ENCODE measurements around the gene OR5B21. TPM values are rescaled to one million over a fixed set of nuclear protein-coding genes. Genes with fewer than 3 reads are reported as not detected.

The OR5B21 gene
- total RNA-seq, 2 experiments from 2014 or later, result not detected

DNA sequence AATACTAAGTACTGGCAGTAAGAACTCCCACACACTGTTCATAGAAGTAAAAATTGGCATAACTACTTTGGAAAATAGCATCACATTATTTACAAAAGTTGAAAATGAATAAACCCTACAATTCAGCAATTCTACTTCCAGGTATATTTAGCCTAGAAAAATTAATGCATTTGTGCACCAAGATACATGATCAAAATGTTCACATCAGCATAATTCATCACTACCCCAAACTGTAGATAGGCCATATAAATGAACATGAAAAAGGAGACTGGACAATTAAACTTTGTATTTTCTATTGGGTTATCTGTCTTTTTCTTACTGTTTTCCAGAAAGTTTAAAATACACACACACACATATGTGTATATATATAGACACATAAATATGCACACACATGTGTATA is 5.9 kb downstream of the OR5B21 start:
- TF ChIP-seq, protein P1, sequence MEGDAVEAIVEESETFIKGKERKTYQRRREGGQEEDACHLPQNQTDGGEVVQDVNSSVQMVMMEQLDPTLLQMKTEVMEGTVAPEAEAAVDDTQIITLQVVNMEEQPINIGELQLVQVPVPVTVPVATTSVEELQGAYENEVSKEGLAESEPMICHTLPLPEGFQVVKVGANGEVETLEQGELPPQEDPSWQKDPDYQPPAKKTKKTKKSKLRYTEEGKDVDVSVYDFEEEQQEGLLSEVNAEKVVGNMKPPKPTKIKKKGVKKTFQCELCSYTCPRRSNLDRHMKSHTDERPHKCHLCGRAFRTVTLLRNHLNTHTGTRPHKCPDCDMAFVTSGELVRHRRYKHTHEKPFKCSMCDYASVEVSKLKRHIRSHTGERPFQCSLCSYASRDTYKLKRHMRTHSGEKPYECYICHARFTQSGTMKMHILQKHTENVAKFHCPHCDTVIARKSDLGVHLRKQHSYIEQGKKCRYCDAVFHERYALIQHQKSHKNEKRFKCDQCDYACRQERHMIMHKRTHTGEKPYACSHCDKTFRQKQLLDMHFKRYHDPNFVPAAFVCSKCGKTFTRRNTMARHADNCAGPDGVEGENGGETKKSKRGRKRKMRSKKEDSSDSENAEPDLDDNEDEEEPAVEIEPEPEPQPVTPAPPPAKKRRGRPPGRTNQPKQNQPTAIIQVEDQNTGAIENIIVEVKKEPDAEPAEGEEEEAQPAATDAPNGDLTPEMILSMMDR (IDR thresholded peaks at IDR 0.05), result no peak
- Histone ChIP-seq H3K4me1 (ENCODE audit: insufficient read depth, low read length) (peaks cover 7% of the 10 kb centered on the region), H3K27me3 (ENCODE audit: control insufficient read depth in 1 of 2, insufficient read depth in 2 of 2, low read length in 2 of 2) (no peaks in the 10 kb centered on the region), H3K27ac (ENCODE audit: low read depth in 1 of 2, low read length in 2 of 2) (no peak overlapping the region), H3K4me3 (ENCODE audit: low read length) (no peak overlapping the region), H3K36me3 (ENCODE audit: insufficient read depth, low read length) (no peaks in the 10 kb centered on the region), H3K9me3 (ENCODE audit: control insufficient read depth in 1 of 2, insufficient read depth in 1 of 2, low read length in 2 of 2) (no peaks in the 10 kb centered on the region)
- CTCF ChIA-PET, result no interaction called here
- Mint-ChIP-seq H3K4me3 (no peak overlapping the region), H3K4me1 (ENCODE audit: low read depth) (peaks cover 21% of the 10 kb centered on the region), H3K36me3 (ENCODE audit: low read depth) (peaks cover 11% of the 10 kb centered on the region), H3K9me3 (no peaks in the 10 kb centered on the region), H3K27me3 (no peaks in the 10 kb centered on the region), H3K27ac (no peak overlapping the region)
- ATAC-seq (ENCODE audit: poor library complexity) (no peak), DNase-seq (no peak)
- intact Hi-C loops (cut with DNase I, micrococcal nuclease), result no loop called here
- POLR2A ChIA-PET, result no interaction called here

DNA sequence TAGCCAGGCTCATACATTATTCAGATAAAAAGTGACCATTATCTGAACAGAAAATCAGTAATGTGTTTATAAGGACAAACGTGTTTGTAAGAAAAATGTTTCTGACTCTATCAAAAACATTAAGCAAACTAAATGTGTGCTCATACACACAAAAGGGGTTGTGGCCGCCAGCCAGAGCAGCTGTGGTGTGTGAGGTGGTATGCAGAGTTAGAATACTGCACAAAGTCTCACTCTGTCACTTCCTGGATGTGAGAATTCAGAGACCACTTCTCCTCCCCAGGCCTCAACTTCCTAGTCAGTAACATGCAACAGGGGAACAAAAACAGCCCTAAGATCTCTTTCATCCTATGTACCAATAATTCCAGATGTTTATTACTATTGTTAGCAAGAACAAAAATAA is 9.4 kb downstream of the OR5B21 start:
- peaks cover 26% of the 10 kb centered on the region for H3K4me1 Mint-ChIP-seq (ENCODE audit: low read depth)
- H3K9me3 ChIP-seq (ENCODE audit: control insufficient read depth in 1 of 2, insufficient read depth in 1 of 2, low read length in 2 of 2), result no peaks in the 10 kb centered on the region
- no peak overlapping the region for H3K4me3 ChIP-seq (ENCODE audit: low read length)
- no peaks in the 10 kb centered on the region for H3K27me3 Mint-ChIP-seq
- ChIA-PET POLR2A (no interaction called here), CTCF (no interaction called here)
- H3K4me1 ChIP-seq (ENCODE audit: insufficient read depth, low read length), result peaks cover 7% of the 10 kb centered on the region
- intact Hi-C loops (cut with DNase I, micrococcal nuclease), result no loop called here
- H3K27ac Mint-ChIP-seq, result peak overlapping the region; percentile 68
- no peaks in the 10 kb centered on the region for H3K36me3 Mint-ChIP-seq (ENCODE audit: low read depth)
- DNase-seq, result peak in 4 of 14 experiments; percentile 1 to 48 (median 18)
- H3K36me3 ChIP-seq (ENCODE audit: insufficient read depth, low read length), result no peaks in the 10 kb centered on the region
- ATAC-seq (ENCODE audit: poor library complexity), result no peak
- no peaks in the 10 kb centered on the region for H3K27me3 ChIP-seq (ENCODE audit: control insufficient read depth in 1 of 2, insufficient read depth in 2 of 2, low read length in 2 of 2)
- no peak overlapping the region for H3K27ac ChIP-seq (ENCODE audit: low read depth in 1 of 2, low read length in 2 of 2)
- no peak overlapping the region for H3K4me3 Mint-ChIP-seq
- TF ChIP-seq, protein P1 (IDR thresholded peaks at IDR 0.05), result no peak
- H3K9me3 Mint-ChIP-seq, result no peaks in the 10 kb centered on the region

DNA sequence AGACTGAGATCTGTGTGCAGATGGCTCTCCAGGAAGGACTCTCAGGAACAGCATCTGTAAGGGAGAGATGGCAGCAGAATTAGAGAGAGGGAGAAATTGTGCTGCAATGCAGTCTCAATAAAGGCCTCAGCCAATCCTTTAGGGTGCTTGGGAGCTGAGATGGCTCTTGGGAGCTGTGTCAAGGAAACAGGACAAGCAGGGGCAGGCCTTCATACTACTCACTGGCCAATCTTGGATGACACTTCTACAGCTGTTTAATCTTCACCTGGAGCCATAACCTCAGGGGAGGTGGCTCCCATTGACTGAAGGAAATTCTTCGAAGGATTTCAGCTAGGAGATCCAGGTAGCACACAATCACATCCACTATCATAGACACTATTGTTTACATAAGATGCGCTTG is 10.0 kb downstream of the OR5B21 start:
- ChIA-PET CTCF (no interaction called here), POLR2A (no interaction called here)
- DNase-seq, result no peak
- no peak for ATAC-seq (ENCODE audit: poor library complexity)
- Mint-ChIP-seq H3K27me3 (no peaks in the 10 kb centered on the region), H3K4me1 (ENCODE audit: low read depth) (peaks cover 26% of the 10 kb centered on the region), H3K9me3 (no peaks in the 10 kb centered on the region), H3K27ac (peak overlapping the region; percentile 68), H3K4me3 (no peak overlapping the region), H3K36me3 (ENCODE audit: low read depth) (no peaks in the 10 kb centered on the region)
- Histone ChIP-seq H3K4me1 (ENCODE audit: insufficient read depth, low read length) (peaks cover 7% of the 10 kb centered on the region), H3K27ac (ENCODE audit: low read depth in 1 of 2, low read length in 2 of 2) (no peak overlapping the region), H3K9me3 (ENCODE audit: control insufficient read depth in 1 of 2, insufficient read depth in 1 of 2, low read length in 2 of 2) (no peaks in the 10 kb centered on the region), H3K4me3 (ENCODE audit: low read length) (no peak overlapping the region), H3K36me3 (ENCODE audit: insufficient read depth, low read length) (no peaks in the 10 kb centered on the region), H3K27me3 (ENCODE audit: control insufficient read depth in 1 of 2, insufficient read depth in 2 of 2, low read length in 2 of 2) (no peaks in the 10 kb centered on the region)
- intact Hi-C loops (cut with DNase I, micrococcal nuclease), result no loop called here
- TF ChIP-seq, protein P1 (IDR thresholded peaks at IDR 0.05), result no peak
